Testis (tissue), 3 donors: ENCODE measurements around the gene TCF7L1. TPM values are rescaled to one million over a fixed set of nuclear protein-coding genes. Genes with fewer than 3 reads are reported as not detected.
"Not testable (repeated sequence)": the region's sequence is repeated elsewhere in the genome, so short reads cannot be mapped to it uniquely, and the experiment has no call there.

ENCODE experiments used
- DNase-seq: peaks from one replicate; pipeline ENCODE4 v3.0.0-alpha.2; 2019
- H3K27ac ChIP-seq, 2 donors: fragments of 200-600 bp; sonication (generic); one replicate each; pipeline ENCODE4 v1.5.1; 2019
- H3K27me3 ChIP-seq: fragments of 200-600 bp; sonication (generic); one replicate; pipeline ENCODE4 v1.5.1; 2019
- H3K36me3 ChIP-seq: fragments of 200-600 bp; sonication (generic); one replicate; pipeline ENCODE4 v1.5.1; 2017; ENCODE audit warnings: low read depth; ENCODE audit errors: missing control alignments
- H3K4me1 ChIP-seq: fragments of 200-600 bp; sonication (generic); one replicate; pipeline ENCODE4 v1.5.1; 2019
- H3K4me3 ChIP-seq, 2 donors: fragments of 200-600 bp; sonication (generic); one replicate each; pipeline ENCODE4 v1.5.1; 2017 to 2019
- H3K9me3 ChIP-seq: fragments of 200-600 bp; sonication (generic); one replicate; pipeline ENCODE4 v1.5.1; 2017
- CTCF ChIP-seq, 3 experiments: fragments of 450-650 bp in 2 of 3; fragments of 200-600 bp in 1 of 3; sonication (generic) in 1 of 3; IDR thresholded peaks; one replicate each; pipeline ENCODE4 v1.5.1; 2016 to 2019; ENCODE audit warnings: antibody characterized with exemption in 3 of 3, mild to moderate bottlenecking in 2 of 3, moderate library complexity in 1 of 3
- POLR2A ChIP-seq: fragments of 450-650 bp; IDR thresholded peaks from one replicate; pipeline ENCODE4 v1.6.1; 2017; ENCODE audit warnings: antibody characterized with exemption, mild to moderate bottlenecking, moderate library complexity
- WGBS, 2 donors: methylation state at CpG; one replicate each; pipeline ENCODE4 v1.1.5; 2018; 5-methylcytosine and 5-hydroxymethylcytosine counted together
- intact Hi-C: fragments of 100-400 bp; cut with DNase I; formaldehyde crosslinking; loops from one replicate; pipeline ENCODE4 v1.15.1; 2023; ENCODE audit warnings: low total_unique reads
- polyA plus RNA-seq: library from polyadenylated mRNA; stranded (reverse); fragments of 350-450 nt; fragmentation: Illumina TruSeq; extraction: RNeasy Lipid Tissue Mini Kit (QIAGEN cat#74804); gene quantifications from one replicate; pipeline ENCODE4 v1.2.3, GENCODE V29; 2014; ENCODE audit warnings: low read depth, low replicate concordance; ENCODE audit not compliant: insufficient read depth
- total RNA-seq, 2 donors: library from RNA; depleted of rRNA; stranded (reverse); fragments of >200 nt; gene quantifications; one replicate each; pipeline ENCODE4 v1.2.3, GENCODE V29; 2016

The TCF7L1 gene
- total and polyA plus RNA-seq, 3 donors from 2014 or later, result 6.7 to 11.9 (median 6.7) TPM

- no peak overlapping the region for H3K27ac ChIP-seq
- WGBS, 2 donors, result 78 to 89% methylated on average over 8 of the region's 8 CpGs
- TF ChIP-seq POLR2A, result no peak
- TF ChIP-seq CTCF (IDR thresholded peaks at IDR 0.05), result no peak
- H3K9me3 ChIP-seq, result no peaks in the 10 kb centered on the region
- no peaks in the 10 kb centered on the region for H3K4me1 ChIP-seq
- no peaks in the 10 kb centered on the region for H3K36me3 ChIP-seq
- no peak overlapping the region for H3K4me3 ChIP-seq
- H3K27me3 ChIP-seq, result no peaks in the 10 kb centered on the region
- no peak for DNase-seq
- intact Hi-C loops, result no loop called here
Observed at GRCh38 chr2:85194780-85195480, 61.7 kb downstream of the TCF7L1 start.

DNA sequence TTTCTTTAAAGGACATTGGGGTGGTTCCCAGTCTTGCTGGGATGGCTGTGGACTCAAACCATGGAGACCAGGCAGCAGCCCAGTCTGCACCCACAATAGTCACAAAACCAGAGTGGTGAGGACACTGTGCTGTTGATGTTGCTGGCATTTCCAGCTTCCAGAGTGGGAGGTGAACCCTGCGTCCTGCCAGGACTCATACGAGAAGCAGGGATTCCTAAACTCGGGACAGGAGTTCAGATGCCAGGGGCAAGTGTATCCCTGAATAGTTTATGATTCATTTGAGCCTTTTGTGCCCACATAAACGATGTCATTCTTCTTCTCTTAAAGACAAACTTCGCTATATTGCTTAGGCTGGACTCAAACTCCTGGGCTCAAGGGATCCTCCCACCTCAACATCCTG lies 62.8 kb downstream of the TCF7L1 start:
- H3K9me3 ChIP-seq, result no peaks in the 10 kb centered on the region
- DNase-seq, result no peak
- H3K4me1 ChIP-seq, result no peaks in the 10 kb centered on the region
- intact Hi-C loops, result no loop called here
- no peak overlapping the region for H3K4me3 ChIP-seq
- WGBS, 2 donors, result 55 to 65% methylated on average over 5 of the region's 5 CpGs
- no peaks in the 10 kb centered on the region for H3K36me3 ChIP-seq
- no peak overlapping the region for H3K27ac ChIP-seq
- no peaks in the 10 kb centered on the region for H3K27me3 ChIP-seq
- TF ChIP-seq POLR2A, result no peak
- TF ChIP-seq CTCF (IDR thresholded peaks at IDR 0.05), result no peak

- intact Hi-C loops, result no loop called here
- H3K4me1 ChIP-seq, result no peaks in the 10 kb centered on the region
- no peaks in the 10 kb centered on the region for H3K27me3 ChIP-seq
- H3K36me3 ChIP-seq, result no peaks in the 10 kb centered on the region
- no peak for TF ChIP-seq POLR2A
- no peak for TF ChIP-seq CTCF (IDR thresholded peaks at IDR 0.05)
- H3K27ac ChIP-seq, result no peak overlapping the region
- H3K9me3 ChIP-seq, result no peaks in the 10 kb centered on the region
- no peak for DNase-seq
- WGBS, 2 donors, result 90 to 92% methylated on average over 3 of the region's 3 CpGs
- H3K4me3 ChIP-seq, result no peak overlapping the region
Observed at GRCh38 chr2:85199698-85200097, 66.5 kb downstream of the TCF7L1 start.

DNA sequence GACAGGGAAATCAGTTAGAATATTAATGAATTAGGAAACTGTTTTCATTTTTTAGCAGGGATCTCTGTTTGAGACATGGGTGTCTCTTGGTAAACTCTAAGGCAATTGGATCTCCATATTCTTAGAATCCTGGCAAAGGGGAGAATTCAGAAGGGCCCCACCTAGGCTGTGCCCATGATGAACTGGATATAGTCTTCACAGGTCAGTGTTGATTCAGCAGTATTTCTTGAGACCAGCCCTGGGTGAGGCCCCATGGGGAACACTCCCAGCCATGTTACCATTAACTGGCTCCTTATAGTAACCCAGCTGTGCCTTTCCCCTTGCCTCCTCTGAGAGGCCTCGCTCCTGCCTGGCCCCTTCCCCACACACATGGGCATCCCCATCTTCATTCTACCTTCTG lies 76.7 kb downstream of the TCF7L1 start:
- Histone ChIP-seq H3K4me3 (no peak overlapping the region), H3K9me3 (no peaks in the 10 kb centered on the region), H3K27me3 (no peaks in the 10 kb centered on the region), H3K27ac (no peak overlapping the region), H3K36me3 (no peaks in the 10 kb centered on the region), H3K4me1 (no peaks in the 10 kb centered on the region)
- DNase-seq, result no peak
- 83 to 100% methylated on average over 1 of the region's 1 CpG for WGBS, 2 donors
- intact Hi-C loops, result no loop called here
- TF ChIP-seq CTCF (IDR thresholded peaks at IDR 0.05) (no peak), POLR2A (no peak)

DNA sequence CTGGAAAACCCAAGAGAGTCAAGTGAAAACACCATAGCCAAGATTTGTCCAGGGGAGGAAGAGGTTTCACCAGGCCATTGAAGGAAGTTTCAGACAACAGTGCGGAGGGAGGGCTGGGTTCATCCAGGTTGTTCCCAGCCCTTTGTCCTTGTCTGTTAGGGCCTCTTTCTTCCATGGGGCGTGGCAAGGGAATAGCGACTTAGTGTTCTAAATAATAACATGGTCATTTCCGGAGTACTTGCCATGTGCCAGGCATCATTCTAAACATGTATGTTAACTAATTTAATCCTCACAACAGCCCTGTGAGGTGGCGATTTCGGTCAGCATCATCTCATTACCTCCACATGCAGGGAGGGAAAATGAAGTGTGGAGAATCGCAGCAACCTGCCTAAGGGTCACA lies 77.3 kb downstream of the TCF7L1 start:
- Histone ChIP-seq H3K9me3 (no peaks in the 10 kb centered on the region), H3K27ac (no peak overlapping the region), H3K36me3 (no peaks in the 10 kb centered on the region), H3K4me1 (peaks cover 5% of the 10 kb centered on the region), H3K4me3 (no peak overlapping the region), H3K27me3 (no peaks in the 10 kb centered on the region)
- 78 to 88% methylated on average over 7 of the region's 7 CpGs for WGBS, 2 donors
- no peak for DNase-seq
- no peak for TF ChIP-seq POLR2A
- no peak for TF ChIP-seq CTCF (IDR thresholded peaks at IDR 0.05)
- intact Hi-C loops, result no loop called here

DNA sequence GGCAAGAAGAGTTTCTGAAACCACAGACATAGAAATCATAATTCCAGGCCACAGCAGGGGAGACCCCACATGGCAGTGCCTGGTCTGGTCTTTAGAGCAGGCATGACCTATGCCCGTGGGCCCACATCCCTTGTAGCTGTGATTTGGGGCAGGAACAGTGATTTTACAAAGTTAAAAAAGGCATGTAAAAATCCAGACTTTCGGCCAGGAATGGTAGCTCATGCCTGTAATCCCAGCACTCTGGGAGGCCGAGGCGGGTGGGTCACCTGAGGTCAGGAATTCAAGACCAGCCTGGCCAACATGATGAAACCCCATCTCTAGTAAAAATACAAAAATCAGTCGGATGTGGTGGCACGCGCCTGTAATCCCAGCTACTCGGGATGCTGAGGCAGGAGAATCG lies 78.4 kb downstream of the TCF7L1 start:
- H3K4me1 ChIP-seq, intact Hi-C loops, H3K27me3 ChIP-seq, H3K36me3 ChIP-seq, H3K9me3 ChIP-seq, H3K4me3 ChIP-seq, H3K27ac ChIP-seq, DNase-seq: not testable (repeated sequence)
- WGBS, 2 donors, result 89 to 93% methylated on average over 7 to 9 of the region's 9 CpGs
